Stomach (tissue), 9 donors: Measurements from ENCODE around the gene BCAS3. TPM values are rescaled to one million over a fixed set of nuclear protein-coding genes. Genes with fewer than 3 reads are reported as not detected.

Experiments used
- DNase-seq, 2 donors: peaks; one replicate each; pipeline versions ENCODE4 v3.0.0 to v3.0.0-alpha.2; 2013 to 2019
- H3K27ac ChIP-seq, 5 donors: fragments of 200-600 bp in 4 of 5; sonication (generic) in 4 of 5; one replicate each; pipeline ENCODE4 v1.5.1; 2013 to 2019; ENCODE audit warnings: mild to moderate bottlenecking in 1 of 5, moderate library complexity in 1 of 5
- H3K27me3 ChIP-seq, 3 donors: fragments of 200-600 bp; sonication (generic); one replicate each; pipeline ENCODE4 v1.5.1; 2017 to 2019; ENCODE audit warnings: mixed run types in 1 of 3
- H3K36me3 ChIP-seq, 4 donors: fragments of 200-600 bp; sonication (generic); 1 replicate in 3 of 4; 2 replicates in 1 of 4; pipeline ENCODE4 v1.5.1; 2016 to 2019
- H3K4me1 ChIP-seq, 4 donors: fragments of 200-600 bp; sonication (generic); one replicate each; pipeline ENCODE4 v1.5.1; 2016 to 2019
- H3K4me3 ChIP-seq, 4 donors: fragments of 200-600 bp; sonication (generic) in 3 of 4; one replicate each; pipeline ENCODE4 v1.5.1; 2016 to 2019; ENCODE audit warnings: mild to moderate bottlenecking in 1 of 4
- H3K9me3 ChIP-seq, 4 donors: fragments of 200-600 bp; sonication (generic); one replicate each; pipeline ENCODE4 v1.5.1; 2016 to 2019
- CTCF ChIP-seq, 7 experiments: fragments of 450-650 bp in 4 of 7; fragments of 200-600 bp in 3 of 7; sonication (generic) in 3 of 7; IDR thresholded peaks; one replicate each; pipeline ENCODE4 v1.5.1; 2016 to 2019; ENCODE audit warnings: antibody characterized with exemption in 7 of 7, control low read depth in 2 of 7, mild to moderate bottlenecking in 1 of 7
- EP300 ChIP-seq: sonication (generic); formaldehyde crosslinking; IDR thresholded peaks from one replicate; pipeline ENCODE4 v1.6.1; 2017; ENCODE audit warnings: antibody characterized with exemption
- POLR2A ChIP-seq, 4 donors: fragments of 450-650 bp; IDR thresholded peaks; one replicate each; pipeline ENCODE4 v1.6.1; 2016; ENCODE audit warnings: antibody characterized with exemption in 4 of 4, control low read depth in 2 of 4, mild to moderate bottlenecking in 1 of 4, moderate library complexity in 1 of 4
- POLR2AphosphoS5 ChIP-seq, 3 donors: sonication (generic); formaldehyde crosslinking; IDR thresholded peaks; one replicate each; pipeline ENCODE4 v1.6.1; 2016; ENCODE audit warnings: antibody characterized with exemption in 3 of 3
- WGBS, 5 donors: extraction: QIAGEN DNeasy Blood & Tissue Kit in 3 of 5; methylation state at CpG; one replicate each; pipeline versions ENCODE4 v1.1.5 to v1.1.7; 2013 to 2018; 5-methylcytosine and 5-hydroxymethylcytosine counted together
- intact Hi-C: fragments of 100-400 bp; cut with DNase I; formaldehyde crosslinking; loops from one replicate; pipeline ENCODE4 v1.15.1; 2023; ENCODE audit warnings: low total_unique reads
- polyA plus RNA-seq, 3 donors: library from polyadenylated mRNA; stranded (reverse); fragments of 200-250 nt; gene quantifications; one replicate each; pipeline ENCODE4 v1.2.3, GENCODE V29; 2013
- total RNA-seq, 5 donors: library from RNA; depleted of rRNA; stranded (reverse); fragments of >200 nt; gene quantifications; one replicate each; pipeline versions ENCODE4 v1.1.0 to v1.2.3, GENCODE V29; 2014 to 2016
- donor health status: healthy with polysubstance abuse.
- donor health status: Bipolar disorder and iron deficiency.
- donor health status: healthy.

The BCAS3 gene
- total and polyA plus RNA-seq, 8 donors, result 4.9 to 150 (median 25.3) TPM

- no peak for DNase-seq
- H3K4me3 ChIP-seq, result no peak overlapping the region
- WGBS, 5 donors, result 86 to 100% (median 98%) methylated on average over 2 to 3 of the region's 3 CpGs
- no peak for TF ChIP-seq EP300
- TF ChIP-seq POLR2A (IDR thresholded peaks at IDR 0.05), result no peak
- TF ChIP-seq POLR2AphosphoS5 (IDR thresholded peaks at IDR 0.05), result no peak
- TF ChIP-seq CTCF (IDR thresholded peaks at IDR 0.05), result no peak
- intact Hi-C loops, result no loop called here
- no peaks in the 10 kb centered on the region for H3K27me3 ChIP-seq
- H3K9me3 ChIP-seq, result no peaks in the 10 kb centered on the region
- H3K27ac ChIP-seq, result no peak overlapping the region
- H3K36me3 ChIP-seq, result no peaks in the 10 kb centered on the region
- H3K4me1 ChIP-seq, result peaks cover 0 to 4% (median 0%) of the 10 kb centered on the region in 4 donors
These were observed 486.9 kb downstream of the BCAS3 start for GRCh38 chr17:61164517-61164916.

- H3K27ac ChIP-seq, result no peak overlapping the region
- H3K9me3 ChIP-seq, result no peaks in the 10 kb centered on the region
- peaks cover 0 to 10% (median 0%) of the 10 kb centered on the region in 4 donors for H3K36me3 ChIP-seq
- TF ChIP-seq POLR2AphosphoS5 (IDR thresholded peaks at IDR 0.05) (no peak), POLR2A (IDR thresholded peaks at IDR 0.05) (no peak), EP300 (no peak), CTCF (IDR thresholded peaks at IDR 0.05) (no peak)
- intact Hi-C loops, result no loop called here
- DNase-seq, result no peak
- peaks cover 0 to 4% (median 0%) of the 10 kb centered on the region in 4 donors for H3K4me1 ChIP-seq
- no peaks in the 10 kb centered on the region for H3K27me3 ChIP-seq
- H3K4me3 ChIP-seq, result no peak overlapping the region
- 29 to 53% (median 37%) methylated on average over 1 of the region's 1 CpG for WGBS, 5 donors
These were observed 489.4 kb downstream of the BCAS3 start for GRCh38 chr17:61167075-61167474.

- peaks cover 0 to 4% (median 0%) of the 10 kb centered on the region in 4 donors for H3K4me1 ChIP-seq
- no peak for DNase-seq
- H3K4me3 ChIP-seq, result no peak overlapping the region
- TF ChIP-seq EP300 (no peak), POLR2AphosphoS5 (IDR thresholded peaks at IDR 0.05) (no peak), CTCF (IDR thresholded peaks at IDR 0.05) (no peak), POLR2A (IDR thresholded peaks at IDR 0.05) (no peak)
- intact Hi-C loops, result no loop called here
- WGBS, 5 donors, result 75 to 90% (median 87%) methylated on average over 2 of the region's 2 CpGs
- peaks cover 0 to 10% (median 0%) of the 10 kb centered on the region in 4 donors for H3K36me3 ChIP-seq
- no peaks in the 10 kb centered on the region for H3K9me3 ChIP-seq
- H3K27me3 ChIP-seq, result no peaks in the 10 kb centered on the region
- no peak overlapping the region for H3K27ac ChIP-seq
These were observed 490.9 kb downstream of the BCAS3 start for GRCh38 chr17:61168506-61168905.

- no peaks in the 10 kb centered on the region for H3K27me3 ChIP-seq
- intact Hi-C loops, result no loop called here
- 63 to 79% (median 65%) methylated on average over 1 of the region's 1 CpG for WGBS, 5 donors
- no peak overlapping the region for H3K4me3 ChIP-seq
- H3K27ac ChIP-seq, result no peak overlapping the region
- DNase-seq, result no peak
- H3K9me3 ChIP-seq, result no peaks in the 10 kb centered on the region
- peaks cover 0 to 10% (median 0%) of the 10 kb centered on the region in 4 donors for H3K36me3 ChIP-seq
- H3K4me1 ChIP-seq, result no peaks in the 10 kb centered on the region
- no peak for TF ChIP-seq POLR2AphosphoS5 (IDR thresholded peaks at IDR 0.05)
- no peak for TF ChIP-seq EP300
- TF ChIP-seq CTCF (IDR thresholded peaks at IDR 0.05), result no peak
- TF ChIP-seq POLR2A (IDR thresholded peaks at IDR 0.05), result no peak
These were observed 496.7 kb downstream of the BCAS3 start for GRCh38 chr17:61174310-61174709.
